HUES48 (cell line): ENCODE results near the gene TECR.

Source experiments
- H3K27ac ChIP-seq: one replicate; pipeline ENCODE4 v1.7.0; 2013; ENCODE audit warnings: low read depth, low read length, inconsistent platforms
- H3K27me3 ChIP-seq: 2 replicates; pipeline ENCODE4 v1.6.1; 2013; ENCODE audit warnings: mild to moderate bottlenecking, low read length; ENCODE audit not compliant: control insufficient read depth, insufficient read depth
- H3K36me3 ChIP-seq: 2 replicates; pipeline ENCODE4 v1.6.1; 2013; ENCODE audit warnings: low read length; ENCODE audit not compliant: control insufficient read depth, insufficient read depth
- H3K4me1 ChIP-seq: 2 replicates; pipeline ENCODE4 v1.6.1; 2013; ENCODE audit warnings: mild to moderate bottlenecking, low read length; ENCODE audit not compliant: control insufficient read depth, insufficient read depth
- H3K4me3 ChIP-seq: 2 replicates; pipeline ENCODE4 v1.5.1; 2013; ENCODE audit warnings: mild to moderate bottlenecking, low read depth, low read length
- H3K9ac ChIP-seq: 2 replicates; pipeline ENCODE4 v1.6.1; 2013; ENCODE audit warnings: mild to moderate bottlenecking, low read depth, low read length, moderate library complexity
- H3K9me3 ChIP-seq: 2 replicates; pipeline ENCODE4 v1.6.1; 2013; ENCODE audit warnings: low read length; ENCODE audit not compliant: control insufficient read depth, insufficient read depth

Gene TECR

GRCh38 chr19:14511229-14511593, 18.2 kb upstream of the TECR start:
- H3K27ac ChIP-seq = no peak overlapping the region
- 0 out of 2 replicates have a peak, but pooled peaks cover 2% of the 10 kb centered on the region for H3K4me1 ChIP-seq
- no peak overlapping the region for H3K9ac ChIP-seq
- no peak overlapping the region for H3K4me3 ChIP-seq
- H3K36me3 ChIP-seq = peaks cover 22% of the 10 kb centered on the region
- H3K9me3 ChIP-seq = no peaks in the 10 kb centered on the region
- H3K27me3 ChIP-seq = no peaks in the 10 kb centered on the region

GRCh38 chr19:14512406-14512961, 16.9 kb upstream of the TECR start:
- Histone ChIP-seq H3K36me3 (peaks cover 29% of the 10 kb centered on the region), H3K4me3 (no peak overlapping the region), H3K9me3 (no peaks in the 10 kb centered on the region), H3K27ac (no peak overlapping the region), H3K9ac (no peak overlapping the region), H3K27me3 (no peaks in the 10 kb centered on the region), H3K4me1 (peaks cover 10% of the 10 kb centered on the region; the same call in 1 of the 2 replicates)

- H3K9me3 ChIP-seq = no peaks in the 10 kb centered on the region
- no peaks in the 10 kb centered on the region for H3K27me3 ChIP-seq
- no peak overlapping the region for H3K4me3 ChIP-seq
- H3K27ac ChIP-seq = no peak overlapping the region
- no peak overlapping the region for H3K9ac ChIP-seq
- peaks cover 29% of the 10 kb centered on the region for H3K36me3 ChIP-seq
- H3K4me1 ChIP-seq = peaks cover 10% of the 10 kb centered on the region; the same call in 1 of the 2 replicates
Measured at GRCh38 chr19:14514215-14514863, 15.1 kb upstream of the TECR start.

- no peaks in the 10 kb centered on the region for H3K27me3 ChIP-seq
- no peak overlapping the region for H3K27ac ChIP-seq
- H3K9ac ChIP-seq = no peak overlapping the region
- no peak overlapping the region for H3K4me3 ChIP-seq
- peaks cover 29% of the 10 kb centered on the region for H3K36me3 ChIP-seq
- H3K9me3 ChIP-seq = no peaks in the 10 kb centered on the region
- peaks cover 17% of the 10 kb centered on the region; the same call in 1 of the 2 replicates for H3K4me1 ChIP-seq
Measured at GRCh38 chr19:14515501-14516047, 13.8 kb upstream of the TECR start.

GRCh38 chr19:14516048-14516534, 13.3 kb upstream of the TECR start:
- H3K9ac ChIP-seq = no peak overlapping the region

GRCh38 chr19:14516746-14517438, 12.5 kb upstream of the TECR start:
- Histone ChIP-seq H3K27me3 (no peaks in the 10 kb centered on the region), H3K4me3 (peak overlapping the region; percentile 94), H3K36me3 (peaks cover 29% of the 10 kb centered on the region), H3K4me1 (peaks cover 17% of the 10 kb centered on the region; the same call in 1 of the 2 replicates), H3K9ac (0 out of 2 replicates have a peak overlapping the region, but pooled peaks have one; percentile 38), H3K27ac (no peak overlapping the region), H3K9me3 (no peaks in the 10 kb centered on the region)

More at GRCh38 chr19:14516048-14516534, 13.3 kb upstream of the TECR start:
- H3K9me3 ChIP-seq = no peaks in the 10 kb centered on the region
- H3K36me3 ChIP-seq = peaks cover 29% of the 10 kb centered on the region
- H3K27ac ChIP-seq = no peak overlapping the region
- no peaks in the 10 kb centered on the region for H3K27me3 ChIP-seq
- peak overlapping the region; percentile 94; the same call in 1 of the 2 replicates for H3K4me3 ChIP-seq
- peaks cover 17% of the 10 kb centered on the region; the same call in 1 of the 2 replicates for H3K4me1 ChIP-seq

- no peaks in the 10 kb centered on the region for H3K27me3 ChIP-seq
- H3K27ac ChIP-seq = peak overlapping the region; percentile 93
- H3K4me1 ChIP-seq = peaks cover 17% of the 10 kb centered on the region; the same call in 1 of the 2 replicates
Measured at GRCh38 chr19:14517446-14517839, 12.0 kb upstream of the TECR start.

GRCh38 chr19:14517840-14518505, 11.4 kb upstream of the TECR start, which contains the start of gene DNAJB1:
Gene DNAJB1 (minus strand): TSS chr19:14518397. CDS start chr19:14518349, 48 bp downstream.
- Histone ChIP-seq H3K4me3 (peak within 1 kb of the TSS; percentile 94), H3K9ac (peak within 1 kb of the TSS; percentile 85), H3K27me3 (no peaks in the 10 kb centered on the region), H3K4me1 (peaks cover 17% of the 10 kb centered on the region; the same call in 1 of the 2 replicates), H3K36me3 (peaks cover 29% of the 10 kb centered on the region), H3K9me3 (no peaks in the 10 kb centered on the region), H3K27ac (peak within 1 kb of the TSS; percentile 93)

More at GRCh38 chr19:14517446-14517839, 12.0 kb upstream of the TECR start:
- Histone ChIP-seq H3K9me3 (no peaks in the 10 kb centered on the region), H3K36me3 (peaks cover 29% of the 10 kb centered on the region), H3K4me3 (peak overlapping the region; percentile 94), H3K9ac (0 out of 2 replicates have a peak overlapping the region, but pooled peaks have one; percentile 38)

GRCh38 chr19:14519245-14519859, 10.0 kb upstream of the TECR start:
- Histone ChIP-seq H3K9me3 (no peaks in the 10 kb centered on the region), H3K27ac (peak overlapping the region; percentile 70), H3K36me3 (peaks cover 25% of the 10 kb centered on the region), H3K4me3 (no peak overlapping the region), H3K4me1 (peaks cover 17% of the 10 kb centered on the region; the same call in 1 of the 2 replicates), H3K27me3 (no peaks in the 10 kb centered on the region), H3K9ac (no peak overlapping the region)

GRCh38 chr19:14519860-14520407, 9.5 kb upstream of the TECR start:
- no peaks in the 10 kb centered on the region for H3K27me3 ChIP-seq
- peaks cover 17% of the 10 kb centered on the region; the same call in 1 of the 2 replicates for H3K4me1 ChIP-seq
- no peak overlapping the region for H3K4me3 ChIP-seq
- H3K27ac ChIP-seq = peak overlapping the region; percentile 70
- H3K9me3 ChIP-seq = no peaks in the 10 kb centered on the region
- H3K36me3 ChIP-seq = peaks cover 19% of the 10 kb centered on the region
- H3K9ac ChIP-seq = no peak overlapping the region
